Measurements from ENCODE around the gene ETNK1.

DNA sequence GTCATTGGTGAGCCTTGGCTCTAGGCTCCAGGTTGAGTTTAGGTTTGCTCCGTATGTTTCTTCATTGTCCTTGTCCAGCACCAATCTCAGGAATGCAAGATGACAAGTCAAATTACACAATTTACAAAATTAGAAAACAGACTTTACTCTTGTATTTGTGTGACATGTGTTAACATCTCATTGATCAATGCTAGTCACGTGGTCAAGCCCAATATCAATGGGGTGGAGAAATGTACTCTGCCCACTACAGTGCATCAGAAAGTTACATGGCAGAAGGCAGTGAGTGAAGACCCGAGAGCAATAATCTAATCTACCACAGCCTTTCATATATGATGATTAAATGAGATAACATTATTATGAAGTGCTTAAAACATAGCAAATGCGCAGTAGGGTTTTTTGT is 94.8 kb downstream of the ETNK1 start:
- TF ChIP-seq CTCF (conservative IDR thresholded peaks at IDR 0.05 in 1 of 2, IDR thresholded peaks at IDR 0.05 in 1 of 2; ENCODE audit: extremely low read depth in 1 of 2, insufficient read depth in 1 of 2, low read depth in 1 of 2, low read length in 2 of 2) (no peak), EZH2 (IDR thresholded peaks at IDR 0.05; ENCODE audit: borderline replicate concordance, low read length) (no peak)
